ENCODE measurements around the gene TAS1R2. TPM values are rescaled to one million over a fixed set of nuclear protein-coding genes. Genes with fewer than 3 reads are reported as not detected.
"Not testable (repeated sequence)": the region's sequence is repeated elsewhere in the genome, so short reads cannot be mapped to it uniquely, and the experiment has no call there.

The TAS1R2 gene
- total RNA-seq (2014; rRNA removed; shearing (Covaris generic)) = not detected in 2 replicates

DNA sequence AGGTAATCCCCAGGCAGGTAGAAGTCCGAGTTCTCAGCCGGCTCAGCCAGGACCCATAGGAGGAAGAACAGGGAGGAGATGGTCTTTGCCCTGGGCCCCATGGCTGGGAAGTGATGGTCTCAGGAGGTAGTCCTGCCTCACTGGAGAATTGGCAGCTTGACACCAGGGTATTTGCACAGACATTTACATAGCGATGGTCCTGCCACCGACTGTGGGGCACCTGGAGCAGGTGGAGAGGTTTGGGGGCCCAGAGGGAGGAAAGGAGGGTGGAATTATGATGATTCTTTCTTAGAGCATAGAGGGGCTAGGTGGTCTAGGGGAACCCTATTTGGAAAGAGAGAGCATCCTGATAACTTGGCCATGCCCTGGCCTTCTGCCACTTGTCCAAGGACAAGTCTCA is at the start of gene TAS1R2:
Gene TAS1R2, minus strand, starts transcription at position 101 of the 400 bp plus-strand sequence. Its CDS starts 0 bp downstream, at position 101.
- no peak for DNase-seq (ENCODE audit: low spot score)

DNA sequence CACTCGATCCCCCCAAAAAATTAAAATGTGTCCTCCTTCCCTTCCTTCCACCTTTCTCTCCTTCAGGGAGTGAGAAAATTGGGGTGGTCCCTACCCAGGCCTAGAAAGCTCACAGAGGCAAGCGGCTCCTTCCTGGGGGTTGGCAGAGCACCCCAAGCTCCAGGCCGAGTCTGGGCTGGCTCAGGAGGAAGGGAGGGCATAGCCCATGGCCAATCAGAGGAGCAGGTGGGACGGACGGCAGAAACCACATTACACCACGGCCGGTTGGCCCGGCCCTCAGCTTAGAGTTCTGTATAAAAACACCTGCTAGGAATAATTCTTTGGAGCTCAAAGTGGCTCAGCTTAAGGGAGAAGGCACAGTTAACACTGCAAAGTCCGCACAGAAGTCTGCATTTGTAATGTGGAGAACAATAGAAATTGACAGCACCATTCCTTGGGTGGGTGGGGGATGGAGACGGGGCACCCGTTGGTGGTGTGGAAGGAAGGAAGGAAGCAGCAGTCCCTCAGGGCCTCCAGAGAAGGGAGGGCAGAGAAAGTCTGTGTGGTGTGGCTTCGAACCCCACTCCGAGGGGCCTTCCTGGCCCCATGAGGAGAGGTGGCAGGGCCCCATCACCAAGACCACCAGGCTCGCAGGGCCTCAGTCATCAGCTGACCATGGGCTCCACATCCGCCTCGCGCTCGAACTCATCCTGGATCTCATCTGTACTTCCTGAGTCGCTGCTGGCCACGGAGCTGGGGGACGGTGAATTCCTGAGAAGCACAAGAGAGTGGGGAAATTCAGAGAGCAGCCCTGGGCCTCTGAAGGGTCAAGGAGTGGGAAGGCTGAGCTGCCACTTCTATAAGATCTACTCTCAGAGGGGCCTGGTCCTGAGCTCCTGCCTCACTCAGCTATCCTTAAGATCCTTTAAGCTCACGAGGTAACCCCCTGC is 48.7 kb upstream of the TAS1R2 start:
- no peak for DNase-seq (ENCODE audit: low spot score)

DNA sequence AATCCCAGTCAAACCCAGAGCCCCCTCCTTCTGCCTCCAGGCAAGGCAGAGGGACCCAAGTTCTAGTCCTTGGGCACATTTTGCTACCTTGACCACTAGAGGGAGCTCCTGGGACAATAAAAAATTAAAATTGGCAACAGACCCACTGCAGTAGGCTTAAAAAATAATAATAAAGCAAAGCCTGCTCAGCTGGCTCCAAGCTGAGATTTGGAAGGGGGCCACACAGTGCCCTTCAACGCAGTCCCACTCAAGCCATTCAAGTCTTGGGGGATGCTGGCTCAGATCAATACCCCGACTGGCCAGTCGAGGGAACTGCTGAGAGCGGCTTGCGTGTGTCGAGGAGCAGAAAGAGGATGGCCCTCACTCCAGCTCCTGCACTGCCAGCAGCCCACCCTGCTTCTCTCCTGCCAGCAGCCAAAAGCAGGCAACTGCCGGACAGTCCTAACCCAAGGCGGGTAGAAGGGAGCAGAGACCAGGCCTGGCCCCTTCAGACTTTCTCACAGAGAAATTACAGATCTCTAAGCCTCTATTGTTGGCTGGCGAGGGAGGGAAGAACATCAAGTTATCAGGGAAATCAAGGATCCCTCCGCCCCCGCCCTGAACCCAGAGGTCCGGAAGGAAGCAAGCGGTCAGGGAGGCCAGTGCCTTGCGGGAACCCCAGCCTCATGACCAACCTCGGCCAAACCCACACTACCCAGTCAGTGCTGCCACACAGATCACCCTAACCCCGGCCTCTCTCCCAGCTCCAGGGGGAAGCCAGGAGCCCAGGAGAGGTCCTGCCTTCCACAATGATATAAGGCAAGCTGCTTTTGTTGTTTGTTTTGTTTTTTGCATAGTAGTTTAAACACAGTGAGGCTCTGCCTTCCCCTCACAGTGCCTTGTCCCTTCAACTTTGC is 47.8 kb upstream of the TAS1R2 start:
- peak; percentile 11 for DNase-seq (ENCODE audit: low spot score)

DNA sequence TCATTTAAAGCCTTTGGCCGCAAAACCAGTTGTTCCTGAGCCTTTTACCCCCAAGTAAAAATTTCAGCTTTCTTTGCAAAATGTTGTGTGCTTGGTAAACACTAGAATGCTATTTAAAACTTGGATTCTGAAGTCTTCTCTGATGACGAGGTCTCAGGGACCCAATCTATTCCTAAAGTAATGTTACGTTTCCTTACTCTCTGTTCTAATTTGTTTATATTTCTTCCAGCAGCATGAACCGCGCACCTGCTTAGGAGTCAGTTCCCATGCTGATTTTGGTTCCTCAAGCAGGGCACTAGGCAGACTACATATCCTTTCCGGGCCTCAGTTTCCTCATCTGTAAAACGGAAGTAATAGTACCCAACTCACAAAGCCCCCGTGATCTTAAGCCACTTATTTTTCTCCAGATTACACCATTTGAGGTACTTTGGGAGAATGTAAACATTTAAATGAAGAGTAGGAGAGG is 43.9 kb upstream of the TAS1R2 start:
- DNase-seq (ENCODE audit: low spot score) = no peak

DNA sequence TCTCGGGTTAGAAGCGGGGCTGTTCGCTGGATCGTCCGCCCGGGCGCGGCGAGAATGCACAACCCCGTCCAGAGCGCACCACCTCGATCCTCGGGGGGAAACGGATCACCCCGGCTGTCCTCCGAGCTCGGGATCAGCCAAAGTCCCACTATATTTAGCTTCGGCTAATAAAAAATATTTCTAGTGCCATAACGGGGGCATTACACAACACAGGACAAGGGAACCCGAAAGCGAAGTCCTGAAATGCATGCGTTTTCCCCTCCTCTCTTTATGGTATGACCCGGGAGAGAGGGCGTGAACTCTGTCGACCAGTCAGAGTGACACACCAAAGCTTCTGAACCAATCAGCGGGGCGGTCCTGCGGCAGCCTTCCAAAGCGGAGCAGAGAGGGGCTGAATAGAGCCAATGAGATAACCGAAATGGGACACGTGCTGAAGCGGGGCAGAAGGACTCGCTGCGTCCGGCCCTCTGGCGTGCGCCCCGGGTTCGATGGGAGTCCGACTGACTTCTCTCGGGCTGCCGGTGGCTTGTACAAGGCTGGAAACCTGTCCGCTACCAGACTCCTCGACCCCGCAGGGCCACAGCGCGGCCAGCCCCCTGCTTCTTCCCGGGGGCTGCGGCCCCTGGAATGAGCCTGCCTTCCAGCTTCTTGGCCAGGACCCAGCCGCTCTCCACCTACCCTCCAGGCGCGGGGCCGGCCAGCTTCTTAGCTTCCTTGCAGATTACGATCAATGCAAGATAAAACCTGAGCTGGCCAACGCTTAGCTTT is 43.2 kb upstream of the TAS1R2 start, which contains the start of gene ALDH4A1:
Gene ALDH4A1, minus strand, starts transcription at position 33 of the 768 bp plus-strand sequence. Its CDS starts 32 bp downstream, at position 1.
- peak; percentile 91 for DNase-seq (ENCODE audit: low spot score)

DNA sequence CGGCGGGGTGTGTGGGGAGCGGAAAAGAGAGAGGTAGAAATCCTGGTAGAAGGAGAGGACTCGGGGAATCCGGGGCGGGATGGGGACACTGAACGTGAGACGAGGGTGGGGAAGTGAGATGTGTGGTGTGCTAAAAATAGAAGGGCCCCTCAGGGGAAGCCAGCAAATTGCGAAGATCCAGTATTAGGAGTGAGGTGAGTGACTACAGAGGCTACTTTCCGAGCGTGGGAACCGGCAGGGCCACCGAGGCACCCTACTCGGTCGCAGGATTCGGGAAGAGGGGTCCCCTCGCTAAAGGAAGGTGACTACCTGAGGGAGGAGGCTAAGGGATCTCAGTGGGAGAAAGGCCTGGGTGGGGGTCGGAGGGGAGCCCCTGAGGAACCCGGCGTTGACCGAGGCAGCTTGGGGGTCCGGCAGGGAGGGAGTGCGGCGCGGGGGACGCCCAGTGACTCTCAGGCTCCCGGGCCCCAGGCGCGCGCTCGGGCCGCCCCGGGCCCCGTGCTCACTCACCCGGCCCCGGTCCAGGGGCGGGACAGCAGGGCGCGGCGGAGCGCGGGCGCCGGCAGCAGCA is 42.6 kb upstream of the TAS1R2 start:
- DNase-seq (ENCODE audit: low spot score) = no peak

DNA sequence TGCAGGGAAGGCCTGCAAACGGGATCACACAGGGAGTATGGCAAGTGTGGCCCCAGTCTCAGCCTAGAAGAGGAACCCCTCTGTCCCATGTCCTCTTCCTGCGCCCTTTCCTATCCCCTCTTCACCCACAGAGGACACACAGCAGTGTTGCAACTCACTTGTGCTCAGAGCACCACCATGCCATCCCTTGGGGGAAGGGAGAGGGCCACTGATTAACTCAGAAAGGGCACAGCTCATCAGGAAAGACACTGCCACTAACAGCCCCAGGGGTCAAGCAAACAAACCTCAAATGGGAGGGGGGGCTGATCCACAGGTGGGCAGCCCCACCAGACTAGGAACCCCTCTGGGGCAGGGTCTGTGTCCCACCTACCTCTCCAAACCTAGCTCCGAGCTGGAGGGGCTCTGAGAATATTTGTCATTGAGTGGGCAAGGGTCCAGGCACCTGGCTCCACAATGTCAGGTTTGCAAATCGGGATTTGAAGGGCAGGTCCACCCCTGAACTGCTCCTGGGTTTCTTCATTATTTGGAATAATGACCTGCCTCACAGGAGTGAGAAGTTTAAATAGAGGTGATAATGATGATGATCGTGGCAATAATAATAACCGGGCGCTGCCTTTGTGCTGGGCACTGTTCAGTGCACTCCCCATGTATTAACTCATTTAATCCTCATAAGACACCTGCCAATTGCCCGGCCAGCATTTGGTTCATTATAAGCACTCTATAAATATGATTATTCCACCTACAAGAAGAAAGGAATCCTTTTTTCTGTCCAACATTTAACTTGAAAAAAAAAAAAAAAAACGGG is 41.9 kb upstream of the TAS1R2 start:
- DNase-seq (ENCODE audit: low spot score) = no peak

DNA sequence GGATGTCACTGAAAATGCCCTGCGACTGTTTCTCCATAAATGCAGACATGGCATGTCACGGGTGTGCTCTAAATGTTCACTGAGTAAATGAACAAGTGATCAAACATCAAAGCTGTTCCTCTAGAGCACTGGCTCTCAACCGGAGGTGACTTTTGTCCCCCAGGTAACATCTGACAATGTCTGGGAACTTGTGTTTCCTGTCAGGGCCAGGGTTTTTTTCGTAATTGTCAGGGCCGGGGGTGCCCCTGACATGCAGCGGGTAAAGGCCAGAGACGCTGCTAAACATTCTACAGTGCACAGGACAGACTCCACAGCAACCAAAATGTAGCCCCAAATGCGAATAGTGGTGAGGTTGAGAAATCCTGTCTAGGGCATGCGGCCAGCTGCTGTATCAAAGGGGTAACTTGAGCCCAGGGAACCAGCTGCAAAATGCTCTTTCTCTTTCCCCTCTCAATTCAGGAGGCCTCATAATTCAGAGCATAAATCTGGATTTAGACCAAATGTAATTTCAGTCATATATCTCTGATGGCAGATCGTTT is 40.9 kb upstream of the TAS1R2 start:
- DNase-seq (ENCODE audit: low spot score) = no peak

DNA sequence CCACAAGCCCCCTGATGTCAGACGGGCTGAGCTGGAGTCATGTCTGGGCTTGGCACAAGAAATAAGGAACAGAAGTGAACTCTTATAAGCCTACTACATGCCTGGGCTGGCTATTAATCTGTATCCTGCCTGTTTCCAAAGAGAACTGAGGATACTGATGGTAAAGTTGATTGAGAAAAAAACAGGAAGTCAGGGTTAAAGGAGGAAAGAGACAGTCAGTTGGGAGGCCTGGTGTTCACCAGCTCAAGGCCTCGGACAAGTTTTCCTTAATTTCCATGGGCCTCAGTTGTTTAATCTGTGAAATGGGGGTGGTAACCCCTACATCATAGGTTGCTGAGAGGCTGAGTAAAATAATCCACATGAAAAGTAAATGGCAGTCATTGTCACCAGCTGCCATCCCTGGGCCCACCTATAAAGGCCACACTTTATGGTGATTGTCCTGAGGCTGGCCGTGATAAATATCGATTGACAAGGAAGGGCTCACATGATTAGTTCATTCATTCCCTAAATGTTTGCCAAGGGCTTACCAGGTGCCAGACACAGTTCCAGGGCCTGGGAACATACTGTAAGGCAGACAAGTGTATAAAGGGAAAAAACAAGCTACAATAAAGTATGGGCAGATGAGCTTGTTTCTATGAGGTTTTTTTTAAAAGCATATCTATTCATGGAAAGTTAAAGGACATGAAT is 40.0 kb upstream of the TAS1R2 start:
- no peak for DNase-seq (ENCODE audit: low spot score)

DNA sequence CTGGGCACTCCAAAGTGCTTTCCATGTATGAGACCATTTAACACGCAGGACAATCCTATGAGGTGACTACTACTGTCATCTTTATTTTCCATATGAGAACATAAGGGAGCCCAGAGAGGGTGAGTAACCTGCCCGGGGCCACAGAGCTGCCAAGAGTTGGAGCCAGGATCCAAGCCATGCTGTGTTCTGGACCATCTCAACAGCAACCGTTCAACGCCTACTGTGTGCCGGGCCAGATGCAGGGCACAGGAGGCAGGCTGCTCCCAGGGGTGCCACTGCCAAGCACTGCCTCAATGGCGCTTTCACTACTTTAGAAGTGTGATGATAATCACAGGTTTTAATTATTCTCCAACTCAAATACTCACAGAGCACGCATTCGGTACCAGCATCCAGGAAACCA is 39.1 kb upstream of the TAS1R2 start:
- no peak for DNase-seq (ENCODE audit: low spot score)

DNA sequence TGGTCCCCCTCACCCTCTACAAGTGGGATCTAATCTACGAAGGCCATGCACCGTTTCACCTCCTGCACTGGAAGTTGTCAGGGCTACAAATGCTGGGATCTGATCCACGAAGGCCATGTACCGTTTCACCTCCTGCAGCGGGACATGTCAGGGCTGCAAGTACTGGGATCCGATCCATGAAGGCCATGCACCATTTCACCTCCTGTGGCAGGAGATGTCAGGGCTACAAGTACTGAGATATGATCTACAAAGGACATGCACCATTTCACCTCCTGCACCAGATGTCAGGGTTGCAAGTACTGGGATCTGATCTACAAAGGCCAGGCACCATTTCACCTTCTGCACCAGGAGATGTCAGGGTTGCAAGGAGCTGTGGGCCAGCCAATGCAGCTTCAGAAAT is 35.9 kb upstream of the TAS1R2 start:
- no peak for DNase-seq (ENCODE audit: low spot score)

DNA sequence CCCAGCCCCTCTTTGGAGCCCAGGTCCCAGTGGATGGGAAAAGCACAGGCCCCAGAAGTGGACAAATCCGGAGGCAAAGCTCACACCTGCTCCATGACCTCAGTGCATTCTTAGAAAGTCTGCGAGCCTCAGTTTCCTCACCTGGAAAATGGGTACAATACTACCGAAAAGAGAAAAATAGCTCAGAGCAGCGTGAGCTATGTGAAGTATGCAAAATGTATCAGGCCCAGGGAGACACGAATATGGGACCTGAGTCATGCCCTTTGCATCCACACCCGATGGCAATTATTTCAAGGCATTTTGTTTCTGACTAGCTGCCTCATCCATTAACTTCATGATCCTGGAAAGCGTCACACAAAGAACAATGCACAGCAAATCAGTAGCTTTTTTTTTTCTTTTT is 33.7 kb upstream of the TAS1R2 start:
- DNase-seq (ENCODE audit: low spot score) = no peak

DNA sequence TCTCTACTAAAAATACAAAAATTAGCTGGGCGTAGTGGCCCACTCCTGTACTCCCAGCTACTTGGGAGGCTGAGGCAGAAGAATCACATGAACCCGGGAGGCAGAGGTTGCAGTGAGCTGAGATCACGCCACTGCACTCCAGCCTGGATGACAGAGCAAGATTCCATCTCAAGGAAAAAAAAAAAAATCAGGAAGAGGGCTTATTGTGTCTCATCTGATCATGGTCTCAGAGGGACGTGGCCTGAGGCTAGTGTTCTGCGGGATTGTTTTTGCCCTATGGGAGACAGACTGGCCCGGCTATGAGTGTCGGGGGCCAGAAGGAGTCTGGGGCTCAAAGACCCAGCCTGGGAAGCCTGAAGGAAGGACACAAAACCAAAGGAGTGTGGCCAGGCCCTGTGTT is 32.4 kb upstream of the TAS1R2 start:
- DNase-seq (ENCODE audit: low spot score) = not testable (repeated sequence)

DNA sequence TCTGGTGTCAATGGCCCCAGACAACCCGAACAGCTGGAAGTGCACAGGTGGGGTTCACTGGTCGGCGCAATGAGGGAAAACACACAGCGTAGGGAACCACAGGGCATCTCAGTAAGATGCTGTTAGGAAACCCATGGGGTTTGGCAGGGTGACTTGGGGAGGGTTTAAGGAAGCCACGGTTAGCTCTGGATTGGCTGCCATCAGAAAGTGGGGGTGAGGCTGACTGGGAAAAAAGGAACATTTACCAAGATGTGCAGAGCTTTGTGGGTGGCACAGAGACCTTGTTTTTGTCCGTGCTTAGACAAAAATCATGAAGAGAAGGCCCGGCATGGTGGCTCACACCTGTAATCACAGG is 31.9 kb upstream of the TAS1R2 start:
- no peak for DNase-seq (ENCODE audit: low spot score)

DNA sequence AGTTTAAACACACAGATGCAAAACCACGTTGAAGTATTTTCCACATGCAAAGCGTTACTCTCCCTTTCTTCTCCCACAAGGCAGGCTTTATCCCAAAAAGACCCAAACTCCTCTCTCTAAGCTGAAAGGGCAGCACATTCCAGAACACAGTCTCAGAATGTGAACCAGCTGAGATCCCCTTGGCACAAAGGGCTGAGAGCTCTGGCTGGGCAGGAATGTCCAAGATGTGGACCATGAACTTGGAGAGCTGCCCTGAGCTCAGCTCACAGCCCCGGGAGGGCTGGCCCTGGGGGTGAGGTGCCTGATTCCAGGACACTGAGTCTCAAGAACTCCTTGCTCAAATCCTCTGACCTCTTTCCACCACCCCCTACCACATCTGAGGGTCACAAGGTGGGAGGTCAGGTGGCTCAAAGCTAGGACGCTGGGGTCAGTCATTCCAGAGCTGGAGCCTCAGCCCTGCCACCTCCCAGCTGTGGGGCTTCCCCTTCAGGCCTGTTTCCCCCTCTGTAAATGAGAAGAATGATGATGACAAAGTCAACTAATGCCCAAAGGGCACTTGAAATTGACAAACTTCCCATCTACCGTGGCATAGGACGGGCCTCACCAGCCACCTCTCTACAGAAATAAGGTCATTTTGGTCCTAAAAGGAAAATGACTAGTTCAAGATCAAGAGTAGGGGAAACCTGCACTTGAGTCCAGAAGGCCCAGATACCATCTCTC is 31.4 kb upstream of the TAS1R2 start:
- DNase-seq (ENCODE audit: low spot score) = no peak

DNA sequence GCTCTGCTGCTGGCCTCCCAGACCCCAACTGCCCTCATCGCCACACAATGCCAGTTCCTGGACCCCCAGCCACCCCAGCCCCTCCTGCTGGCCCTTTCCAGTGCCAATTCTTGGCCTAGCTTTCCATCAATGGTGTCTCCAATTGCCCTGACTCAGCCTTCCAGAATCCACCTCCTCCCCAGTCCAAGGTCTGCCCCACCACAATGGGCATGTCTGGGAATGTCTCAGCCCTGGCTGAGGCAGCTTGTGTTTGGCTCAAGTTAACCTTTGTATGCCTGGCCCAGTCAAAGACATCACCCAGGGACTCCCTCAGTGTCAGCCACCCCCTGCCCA is 26.5 kb upstream of the TAS1R2 start:
- no peak for DNase-seq (ENCODE audit: low spot score)

DNA sequence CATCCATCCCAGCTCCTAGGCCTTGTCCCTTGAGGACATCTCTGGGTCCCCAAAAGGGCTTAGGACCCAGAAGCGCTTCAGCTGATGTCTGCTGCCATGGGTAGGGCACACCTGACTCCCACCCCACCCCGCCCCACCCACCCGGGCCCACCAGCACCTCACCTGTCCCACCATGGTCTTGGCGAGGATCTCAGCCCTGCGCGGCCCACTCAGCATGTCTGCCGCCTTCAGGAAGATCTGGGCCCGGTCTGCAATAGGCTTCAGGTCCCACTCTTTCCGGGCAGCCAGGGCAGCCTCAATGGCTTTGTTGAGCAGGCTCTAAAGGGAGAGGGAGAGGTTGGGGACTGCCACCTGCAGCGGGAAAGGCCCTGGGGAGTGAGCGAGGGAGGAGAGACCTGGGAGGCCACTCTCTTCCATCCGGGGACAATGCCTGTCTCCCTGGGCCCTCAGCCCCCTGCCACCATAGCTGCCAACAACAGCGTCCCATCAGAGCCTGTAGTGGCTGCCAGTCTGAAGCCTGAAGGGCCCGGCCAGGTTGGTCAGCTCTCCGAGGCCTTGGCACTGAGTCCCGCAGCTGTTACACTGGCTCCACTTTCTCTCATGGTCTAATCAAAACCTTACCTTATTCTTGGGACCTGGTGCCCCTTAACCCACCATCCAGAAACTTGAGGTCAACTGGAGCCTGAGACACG is 26.0 kb upstream of the TAS1R2 start:
- DNase-seq (ENCODE audit: low spot score) = no peak

DNA sequence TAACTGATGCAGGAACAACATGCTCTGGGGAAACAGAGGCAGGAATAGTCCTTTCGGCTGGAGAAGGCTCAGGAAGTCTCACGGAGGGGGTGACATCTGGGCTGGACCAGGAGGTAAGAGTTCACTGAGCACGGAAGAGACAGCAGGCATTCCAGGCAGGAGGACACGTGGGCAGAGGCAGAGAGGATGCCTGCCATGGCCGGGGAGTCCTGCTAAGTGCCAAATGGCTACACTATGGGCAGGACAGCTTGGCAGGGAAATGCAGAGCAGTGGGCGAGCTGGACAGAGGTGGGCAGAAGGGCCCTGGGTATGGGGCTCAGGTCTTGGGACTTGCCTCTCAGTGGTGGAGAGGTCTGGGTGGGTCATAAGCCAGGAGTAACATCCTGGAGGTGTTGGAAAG is 25.3 kb upstream of the TAS1R2 start:
- no peak for DNase-seq (ENCODE audit: low spot score)

DNA sequence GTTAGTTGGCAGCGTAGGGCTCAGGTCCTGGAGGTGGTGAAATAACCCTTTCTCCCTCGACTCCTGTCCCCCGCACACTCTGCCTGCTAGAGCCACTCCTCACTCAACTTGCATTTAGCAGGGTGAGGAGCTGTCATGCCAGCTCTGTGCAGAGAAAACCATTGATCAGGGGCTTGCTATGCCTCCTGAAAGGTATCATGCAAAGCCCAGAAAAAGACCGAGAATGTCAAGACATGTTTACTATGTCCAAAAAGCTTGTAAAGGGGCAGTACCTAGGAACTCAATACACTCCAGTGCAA is 24.9 kb upstream of the TAS1R2 start:
- DNase-seq (ENCODE audit: low spot score) = no peak

Measured in A172 (cell line).